SK-N-SH treated with all-trans-retinoic acid at 6 μM for 48 hours (cell line): ENCODE measurements around the gene CACNA1C.

Experiments
- ATAC-seq: fragments of 200-7000 bp; cut with Tn5 transposase; 3 replicates; pipeline ENCODE4 v1.9.1; 2020; ENCODE audit warnings: mild to moderate bottlenecking, moderate library complexity
- ARNTL ChIP-seq: fragments of 450-650 bp; formaldehyde crosslinking; IDR thresholded peaks from 2 replicates; pipeline ENCODE4 v1.5.0; 2020; ENCODE audit warnings: low read depth, mild to moderate bottlenecking, moderate library complexity, borderline replicate concordance
- BACH2 ChIP-seq: fragments of 250-450 bp; sonication (Bioruptor Pico); IDR thresholded peaks from 2 replicates; pipeline ENCODE4 v1.9.0; 2021; ENCODE audit warnings: mild to moderate bottlenecking, borderline replicate concordance
- CREB5 ChIP-seq: fragments of 250-450 bp; sonication (Bioruptor Pico); IDR thresholded peaks from 2 replicates; pipeline ENCODE4 v1.5.1; 2020; ENCODE audit warnings: low read depth, mild to moderate bottlenecking, moderate library complexity
- CSDC2 ChIP-seq: fragments of 250-450 bp; sonication (Bioruptor Pico); IDR thresholded peaks from 2 replicates; pipeline ENCODE4 v1.5.0; 2020; ENCODE audit warnings: mild to moderate bottlenecking, moderate library complexity
- CSRNP3 ChIP-seq: fragments of 250-450 bp; sonication (Bioruptor Pico); IDR thresholded peaks from 2 replicates; pipeline ENCODE4 v1.5.1; 2021; ENCODE audit warnings: mild to moderate bottlenecking, moderate library complexity
- GLIS3 ChIP-seq: fragments of 250-450 bp; sonication (Bioruptor Pico); IDR thresholded peaks from 2 replicates; pipeline ENCODE4 v1.5.0; 2020; ENCODE audit warnings: mild to moderate bottlenecking, moderate library complexity
- OSR1 ChIP-seq: fragments of 250-450 bp; sonication (Bioruptor Pico); IDR thresholded peaks from 2 replicates; pipeline ENCODE4 v1.8.0; 2022; ENCODE audit warnings: moderate library complexity, mild to moderate bottlenecking, inconsistent platforms
- PATZ1 ChIP-seq: fragments of 250-450 bp; sonication (Bioruptor Pico); IDR thresholded peaks from 2 replicates; pipeline ENCODE4 v1.8.0; 2020; ENCODE audit warnings: mild to moderate bottlenecking, moderate library complexity, borderline replicate concordance
- POU6F1 ChIP-seq: fragments of 250-450 bp; sonication (Bioruptor Pico); IDR thresholded peaks from 2 replicates; pipeline ENCODE4 v1.8.0; 2021; ENCODE audit warnings: low read depth, mild to moderate bottlenecking, moderate library complexity, borderline replicate concordance
- PPARA ChIP-seq: fragments of 250-450 bp; sonication (Bioruptor Pico); IDR thresholded peaks from 2 replicates; pipeline ENCODE4 v1.5.0; 2020; ENCODE audit warnings: mild to moderate bottlenecking, borderline replicate concordance
- RARB ChIP-seq: fragments of 250-450 bp; sonication (Bioruptor Pico); IDR thresholded peaks from 2 replicates; pipeline ENCODE4 v1.8.0; 2021; ENCODE audit warnings: mild to moderate bottlenecking, moderate library complexity
- SNAI2 ChIP-seq: fragments of 250-450 bp; sonication (Bioruptor Pico); IDR thresholded peaks from 2 replicates; pipeline ENCODE4 v1.5.0; 2020; ENCODE audit warnings: mild to moderate bottlenecking, moderate library complexity
- TCF4 ChIP-seq: fragments of 250-450 bp; sonication (Bioruptor Pico); IDR thresholded peaks from 2 replicates; pipeline ENCODE4 v1.8.0; 2021; ENCODE audit warnings: mild to moderate bottlenecking, moderate library complexity, borderline replicate concordance
- TOX ChIP-seq: fragments of 250-450 bp; sonication (Bioruptor Pico); IDR thresholded peaks from 2 replicates; pipeline ENCODE4 v1.8.0; 2021; ENCODE audit warnings: mild to moderate bottlenecking, moderate library complexity, borderline replicate concordance
- TSHZ2 ChIP-seq: fragments of 250-450 bp; sonication (Bioruptor Pico); IDR thresholded peaks from 2 replicates; pipeline ENCODE4 v1.5.0; 2020; ENCODE audit warnings: mild to moderate bottlenecking, moderate library complexity
- ZC3H10 ChIP-seq: fragments of 250-450 bp; sonication (Bioruptor Pico); IDR thresholded peaks from 2 replicates; pipeline ENCODE4 v1.5.1; 2021; ENCODE audit warnings: mild to moderate bottlenecking, moderate library complexity
- ZFP30 ChIP-seq: fragments of 450-650 bp; formaldehyde crosslinking; IDR thresholded peaks from 2 replicates; pipeline ENCODE4 v1.5.0; 2022; ENCODE audit warnings: mild to moderate bottlenecking, moderate library complexity
- ZNF565 ChIP-seq: fragments of 450-650 bp; formaldehyde crosslinking; conservative IDR thresholded peaks from 2 replicates; pipeline ENCODE4 v1.5.0; 2020; ENCODE audit warnings: low read depth, mild to moderate bottlenecking, moderate library complexity
- ZNF70 ChIP-seq: fragments of 450-650 bp; formaldehyde crosslinking; IDR thresholded peaks from 2 replicates; pipeline ENCODE4 v1.5.0; 2020; ENCODE audit warnings: mild to moderate bottlenecking, moderate library complexity

CACNA1C gene

GRCh38 chr12:2653461-2653965, 600.7 kb downstream of the CACNA1C start:
- no peak for ATAC-seq
- TF ChIP-seq CSDC2 (no peak), TSHZ2 (CRISPR knock-in tag) (no peak), CSRNP3 (CRISPR knock-in tag) (no peak), TOX (CRISPR knock-in tag) (no peak), PATZ1 (CRISPR knock-in tag) (no peak), TCF4 (CRISPR knock-in tag) (no peak), ARNTL (CRISPR knock-in tag) (no peak), OSR1 (CRISPR knock-in tag) (no peak), SNAI2 (CRISPR knock-in tag) (no peak)

GRCh38 chr12:2654311-2654710, 601.5 kb downstream of the CACNA1C start:
- no peak for ATAC-seq
- TF ChIP-seq POU6F1 (CRISPR knock-in tag) (no peak), RARB (no peak), ZNF565 (CRISPR knock-in tag) (no peak), OSR1 (CRISPR knock-in tag) (no peak), ZNF70 (CRISPR knock-in tag) (no peak), TSHZ2 (CRISPR knock-in tag) (no peak), PATZ1 (CRISPR knock-in tag) (no peak), ARNTL (CRISPR knock-in tag) (no peak), CREB5 (CRISPR knock-in tag) (no peak), SNAI2 (CRISPR knock-in tag) (no peak), GLIS3 (CRISPR knock-in tag) (no peak), ZC3H10 (CRISPR knock-in tag) (no peak), CSDC2 (no peak), BACH2 (no peak), PPARA (CRISPR knock-in tag) (no peak), ZFP30 (no peak)
- TF ChIP-seq, all 23 proteins: peak for 0
